WTC11 (cell line): ENCODE measurements around the gene THOP1. TPM values are rescaled to one million over a fixed set of nuclear protein-coding genes. Genes with fewer than 3 reads are reported as not detected.

Source experiments
- ATAC-seq: fragments of 200-7000 bp; cut with Tn5 transposase; 2 replicates; pipeline ENCODE4 v1.10.0; 2021; ENCODE audit warnings: mild to moderate bottlenecking, moderate library complexity
- CTCF ChIA-PET: fragments of 300-600 bp; sonication (Branson Sonifier 250); formaldehyde crosslinking; loops from one replicate; lab custom pipeline; 2021; ENCODE audit warnings: antibody characterized with exemption; lab: Charles Lee
- POLR2A ChIA-PET: fragments of 350-600 bp; sonication (Branson Sonifier 250); formaldehyde crosslinking; loops from one replicate; lab custom pipeline; 2021; ENCODE audit warnings: antibody characterized with exemption; lab: Charles Lee
- DNase-seq: peaks from one replicate; pipeline ENCODE4 v3.0.0; 2021; ENCODE audit warnings: low spot score
- H3K27ac Mint-ChIP-seq: 2 replicates; pipeline ENCODE4 v1.8.0; 2021; ENCODE audit warnings: mixed read lengths
- H3K27me3 Mint-ChIP-seq: 2 replicates; pipeline ENCODE4 v1.8.0; 2021; ENCODE audit warnings: low read depth, mild to moderate bottlenecking, moderate library complexity, mixed read lengths
- H3K36me3 Mint-ChIP-seq: 2 replicates; pipeline ENCODE4 v1.8.0; 2021; ENCODE audit warnings: mixed read lengths
- H3K4me1 Mint-ChIP-seq: 2 replicates; pipeline ENCODE4 v1.8.0; 2022; ENCODE audit warnings: mixed read lengths
- H3K4me3 Mint-ChIP-seq: 2 replicates; pipeline ENCODE4 v1.8.0; 2021; ENCODE audit warnings: mild to moderate bottlenecking, moderate library complexity, mixed read lengths
- H3K9me3 Mint-ChIP-seq: 2 replicates; pipeline ENCODE4 v1.8.0; 2021; ENCODE audit warnings: mixed read lengths
- AR ChIP-seq: fragments of 250-450 bp; sonication (Bioruptor Pico); IDR thresholded peaks from 2 replicates; pipeline ENCODE4 v1.9.0; 2021; ENCODE audit warnings: mild to moderate bottlenecking
- ATF3 ChIP-seq: sonication (generic); formaldehyde crosslinking; conservative IDR thresholded peaks from 2 replicates; pipeline ENCODE4 v1.8.1; 2022; ENCODE audit warnings: mild to moderate bottlenecking, missing genetic modification reagents
- CDX4 ChIP-seq: fragments of 250-450 bp; sonication (Bioruptor Pico); IDR thresholded peaks from 2 replicates; pipeline ENCODE4 v1.9.0; 2021; ENCODE audit warnings: moderate library complexity, mild to moderate bottlenecking, inconsistent platforms, borderline replicate concordance
- CREM ChIP-seq: sonication (generic); formaldehyde crosslinking; IDR thresholded peaks from 2 replicates; pipeline ENCODE4 v1.8.1; 2022; ENCODE audit warnings: mild to moderate bottlenecking, missing genetic modification reagents, moderate library complexity
- E2F4 ChIP-seq: sonication (generic); formaldehyde crosslinking; IDR thresholded peaks from 2 replicates; pipeline ENCODE4 v1.8.1; 2022; ENCODE audit warnings: low read depth, mild to moderate bottlenecking, moderate library complexity, missing genetic modification reagents, borderline replicate concordance
- E2F5 ChIP-seq: sonication (generic); formaldehyde crosslinking; IDR thresholded peaks from 2 replicates; pipeline ENCODE4 v1.8.1; 2022; ENCODE audit warnings: mild to moderate bottlenecking, moderate library complexity, missing genetic modification reagents
- ELF4 ChIP-seq: sonication (generic); formaldehyde crosslinking; IDR thresholded peaks from 2 replicates; pipeline ENCODE4 v1.8.1; 2022; ENCODE audit warnings: low read depth, mild to moderate bottlenecking, moderate library complexity, missing genetic modification reagents
- EMX1 ChIP-seq: fragments of 250-450 bp; sonication (Bioruptor Pico); IDR thresholded peaks from 2 replicates; pipeline ENCODE4 v1.8.0; 2021; ENCODE audit warnings: mild to moderate bottlenecking
- ESRRA ChIP-seq: sonication (generic); formaldehyde crosslinking; IDR thresholded peaks from 2 replicates; pipeline ENCODE4 v1.8.1; 2022; ENCODE audit warnings: mild to moderate bottlenecking, missing genetic modification reagents, borderline replicate concordance
- FOXJ3 ChIP-seq: sonication (generic); formaldehyde crosslinking; IDR thresholded peaks from 2 replicates; pipeline ENCODE4 v1.9.0; 2021; ENCODE audit warnings: missing genetic modification reagents, mild to moderate bottlenecking, borderline replicate concordance
- GRHL2 ChIP-seq: fragments of 250-450 bp; sonication (Bioruptor Pico); IDR thresholded peaks from 2 replicates; pipeline ENCODE4 v1.8.0; 2022; ENCODE audit warnings: mild to moderate bottlenecking, moderate library complexity; ENCODE audit not compliant: insufficient replicate concordance, severe bottlenecking
- KAT7 ChIP-seq: sonication (generic); formaldehyde crosslinking; IDR thresholded peaks from 2 replicates; pipeline ENCODE4 v1.8.1; 2023; ENCODE audit warnings: missing genetic modification reagents, mild to moderate bottlenecking, borderline replicate concordance
- NR3C1 ChIP-seq: sonication (generic); formaldehyde crosslinking; conservative IDR thresholded peaks from 2 replicates; pipeline ENCODE4 v1.8.1; 2023; ENCODE audit warnings: low read depth, mild to moderate bottlenecking, missing genetic modification reagents
- PRRX2 ChIP-seq: fragments of 250-450 bp; sonication (Bioruptor Pico); IDR thresholded peaks from 2 replicates; pipeline ENCODE4 v1.8.0; 2021; ENCODE audit warnings: mild to moderate bottlenecking
- SMAD3 ChIP-seq: sonication (generic); formaldehyde crosslinking; IDR thresholded peaks from 2 replicates; pipeline ENCODE4 v1.8.0; 2022; ENCODE audit warnings: missing genetic modification reagents, mild to moderate bottlenecking, borderline replicate concordance
- SMAD4 ChIP-seq: sonication (generic); formaldehyde crosslinking; IDR thresholded peaks from 2 replicates; pipeline ENCODE4 v1.8.0; 2022; ENCODE audit warnings: mild to moderate bottlenecking, missing genetic modification reagents
- TCF7 ChIP-seq: sonication (generic); formaldehyde crosslinking; IDR thresholded peaks from 2 replicates; pipeline ENCODE4 v1.8.0; 2022; ENCODE audit warnings: mild to moderate bottlenecking, low read depth, missing genetic modification reagents, moderate library complexity
- USF2 ChIP-seq: sonication (generic); formaldehyde crosslinking; IDR thresholded peaks from 2 replicates; pipeline ENCODE4 v1.8.1; 2023; ENCODE audit warnings: mild to moderate bottlenecking, missing genetic modification reagents, moderate library complexity
- ZMAT4 ChIP-seq: fragments of 250-450 bp; sonication (Bioruptor Pico); IDR thresholded peaks from 2 replicates; pipeline ENCODE4 v1.9.0; 2021; ENCODE audit warnings: mild to moderate bottlenecking
- ZNF396 ChIP-seq: fragments of 250-450 bp; sonication (Bioruptor Pico); IDR thresholded peaks from 2 replicates; pipeline ENCODE4 v1.8.0; 2021; ENCODE audit warnings: mild to moderate bottlenecking, moderate library complexity, borderline replicate concordance
- ZNF512 ChIP-seq: sonication (generic); formaldehyde crosslinking; IDR thresholded peaks from 2 replicates; pipeline ENCODE4 v1.8.1; 2022; ENCODE audit warnings: missing genetic modification reagents, borderline replicate concordance
- total RNA-seq: library from RNA; stranded (reverse); gene quantifications from 3 replicates; pipeline ENCODE4 v1.2.3, GENCODE V29; 2021

Gene THOP1
- total RNA-seq, 1 experiment from 2014 or later = 181 TPM

- H3K4me1 Mint-ChIP-seq = no peaks in the 10 kb centered on the region
- ATAC-seq (no peak), DNase-seq (no peak)
- no peak for TF ChIP-seq CREM (CRISPR knock-in tag)
- TF ChIP-seq NR3C1 = no peak
- no peak for TF ChIP-seq ZNF396 (CRISPR knock-in tag)
- H3K4me3 Mint-ChIP-seq = no peak overlapping the region
- H3K27ac Mint-ChIP-seq = no peak overlapping the region
- no peaks in the 10 kb centered on the region for H3K9me3 Mint-ChIP-seq
- POLR2A ChIA-PET = interaction anchor here (0.7 kb wide), 1 partner anchor 136 kb away, joined by 3 read pairs; no protein-coding TSS in a partner anchor
- peaks cover 17% of the 10 kb centered on the region for H3K36me3 Mint-ChIP-seq
- CTCF ChIA-PET = interaction anchor here (0.6 to 2.3 kb wide), 2 partner anchors 103 to 499 kb away, joined by 4 to 16 read pairs; no protein-coding TSS in a partner anchor
- H3K27me3 Mint-ChIP-seq = peaks cover 9% of the 10 kb centered on the region
Observed at GRCh38 chr19:2751438-2751830, 33.9 kb upstream of the THOP1 start.

GRCh38 chr19:2754659-2755447, 30.4 kb upstream of the THOP1 start:
- Mint-ChIP-seq H3K27me3 (no peaks in the 10 kb centered on the region), H3K36me3 (peaks cover 33% of the 10 kb centered on the region), H3K27ac (no peak overlapping the region), H3K4me1 (no peaks in the 10 kb centered on the region), H3K9me3 (no peaks in the 10 kb centered on the region)
- DNase-seq = no peak
- ChIA-PET CTCF (no interaction called here), POLR2A (no interaction called here)
- TF ChIP-seq CDX4 (CRISPR knock-in tag) (no peak), GRHL2 (no peak), TCF7 (CRISPR knock-in tag) (no peak), ZMAT4 (no peak), KAT7 (no peak), CREM (CRISPR knock-in tag) (no peak), SMAD4 (CRISPR knock-in tag) (no peak), PRRX2 (no peak), ZNF512 (no peak), E2F4 (CRISPR knock-in tag) (no peak), ESRRA (CRISPR knock-in tag) (no peak), E2F5 (CRISPR knock-in tag) (no peak), SMAD3 (no peak)
- TF ChIP-seq, all 79 proteins: peak for 0
- H3K4me3 Mint-ChIP-seq = no peak overlapping the region
- ATAC-seq = no peak

- CTCF ChIA-PET = no interaction called here
- Mint-ChIP-seq H3K36me3 (peaks cover 35% of the 10 kb centered on the region), H3K27me3 (no peaks in the 10 kb centered on the region), H3K4me3 (no peak overlapping the region), H3K9me3 (no peaks in the 10 kb centered on the region), H3K27ac (no peak overlapping the region), H3K4me1 (no peaks in the 10 kb centered on the region)
- DNase-seq = no peak
- no peak for ATAC-seq
- POLR2A ChIA-PET = no interaction called here
- TF ChIP-seq CDX4 (CRISPR knock-in tag) = no peak
- TF ChIP-seq USF2 (CRISPR knock-in tag) = no peak
- no peak for TF ChIP-seq ATF3 (CRISPR knock-in tag)
- TF ChIP-seq TCF7 (CRISPR knock-in tag) = no peak
- TF ChIP-seq FOXJ3 = no peak
- no peak for TF ChIP-seq AR (CRISPR knock-in tag)
- TF ChIP-seq ELF4 = no peak
- TF ChIP-seq EMX1 (CRISPR knock-in tag) = no peak
Observed at GRCh38 chr19:2755448-2755705, 29.9 kb upstream of the THOP1 start.
